GM18499 (cell line): ENCODE measurements around the gene KIF26B.

Experiments used
- ATAC-seq: cut with Tn5 transposase; IDR thresholded peaks from one replicate; pipeline ENCODE4 v1.9.1; 2021; ENCODE audit warnings: moderate number of reproducible peaks; ENCODE audit not compliant: insufficient read depth, unreplicated experiment

The KIF26B gene

DNA sequence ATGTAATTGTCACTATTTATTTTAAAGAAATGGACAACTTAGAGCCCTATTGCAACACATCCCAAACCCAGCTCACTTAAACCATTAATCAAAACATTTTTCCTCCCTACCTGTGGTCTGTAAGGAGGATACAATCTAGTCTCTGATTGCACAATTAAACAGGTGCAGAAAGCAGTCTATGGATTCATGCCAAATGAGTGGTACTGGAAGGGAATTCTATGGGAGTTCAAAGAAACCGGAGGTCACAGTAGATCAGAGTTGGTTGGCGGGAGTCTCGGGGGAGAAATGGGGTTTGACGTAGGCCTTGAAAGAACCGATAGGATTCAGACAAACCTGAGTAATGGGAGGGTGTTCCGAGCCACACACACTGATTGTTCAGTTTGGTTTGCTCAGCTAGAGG, 314.9 kb downstream of the KIF26B start:
- no peak for ATAC-seq

DNA sequence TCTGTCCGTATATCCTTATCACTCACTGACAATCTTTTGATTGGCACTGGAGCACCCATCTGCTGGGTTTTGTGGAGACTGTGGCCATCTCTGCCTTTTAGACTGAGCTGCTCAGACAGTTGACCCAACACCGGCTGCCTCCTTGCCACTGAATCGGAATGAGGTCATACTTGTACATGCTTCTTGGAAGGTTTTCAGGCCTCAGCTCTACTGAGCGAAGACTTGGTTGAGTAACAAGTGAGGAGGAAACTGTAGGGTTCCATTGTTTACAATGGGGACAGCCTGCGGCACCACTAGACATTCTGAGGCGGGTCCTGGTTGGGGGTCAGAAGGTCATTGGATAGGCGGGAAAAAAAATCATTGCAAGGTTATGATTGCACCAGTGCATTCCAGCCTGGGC, 320.3 kb downstream of the KIF26B start:
- ATAC-seq, result no peak

DNA sequence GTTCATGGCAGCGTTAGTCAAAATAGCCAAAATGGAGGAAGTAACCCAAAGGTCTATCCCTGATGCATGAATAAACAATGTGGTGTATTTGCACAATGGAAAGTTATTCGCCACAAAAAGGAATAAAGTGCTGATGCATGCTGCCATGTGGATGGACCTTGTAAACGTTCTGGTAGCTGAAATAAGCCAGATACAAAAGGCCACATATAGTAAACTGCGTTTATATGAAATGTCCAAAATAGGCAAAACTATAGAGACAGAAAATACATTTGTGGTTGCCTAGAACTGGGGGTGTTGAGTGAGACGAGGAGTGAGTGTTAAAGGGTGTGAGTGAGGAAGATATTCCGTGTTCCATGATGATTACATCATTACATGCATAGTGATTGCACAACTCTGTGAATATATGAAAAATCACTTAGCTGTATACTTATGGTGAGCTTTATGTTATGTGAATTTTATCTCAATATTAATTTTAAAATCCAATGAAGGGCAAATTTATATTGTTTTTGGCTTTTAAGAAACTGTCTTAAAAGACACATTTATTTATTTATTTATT, 321.3 kb downstream of the KIF26B start:
- no peak for ATAC-seq

DNA sequence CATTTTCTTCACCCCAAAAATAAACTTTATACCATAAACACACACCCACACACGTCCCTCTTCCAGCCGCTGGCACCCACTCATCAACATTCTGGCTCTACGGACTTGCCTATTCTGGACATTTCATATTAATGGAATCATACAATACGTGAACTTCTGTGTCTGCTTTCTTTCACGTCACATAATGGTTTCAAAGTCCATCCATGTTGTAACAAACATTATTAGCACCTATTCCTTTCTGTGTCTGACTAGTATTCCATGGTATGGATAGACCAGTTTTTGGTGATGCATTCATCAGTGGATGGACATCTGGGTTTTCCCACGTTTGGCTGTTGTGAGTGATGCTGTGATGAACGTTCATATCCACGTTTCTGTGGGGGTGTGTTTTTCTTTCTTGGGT, 323.2 kb downstream of the KIF26B start:
- no peak for ATAC-seq

DNA sequence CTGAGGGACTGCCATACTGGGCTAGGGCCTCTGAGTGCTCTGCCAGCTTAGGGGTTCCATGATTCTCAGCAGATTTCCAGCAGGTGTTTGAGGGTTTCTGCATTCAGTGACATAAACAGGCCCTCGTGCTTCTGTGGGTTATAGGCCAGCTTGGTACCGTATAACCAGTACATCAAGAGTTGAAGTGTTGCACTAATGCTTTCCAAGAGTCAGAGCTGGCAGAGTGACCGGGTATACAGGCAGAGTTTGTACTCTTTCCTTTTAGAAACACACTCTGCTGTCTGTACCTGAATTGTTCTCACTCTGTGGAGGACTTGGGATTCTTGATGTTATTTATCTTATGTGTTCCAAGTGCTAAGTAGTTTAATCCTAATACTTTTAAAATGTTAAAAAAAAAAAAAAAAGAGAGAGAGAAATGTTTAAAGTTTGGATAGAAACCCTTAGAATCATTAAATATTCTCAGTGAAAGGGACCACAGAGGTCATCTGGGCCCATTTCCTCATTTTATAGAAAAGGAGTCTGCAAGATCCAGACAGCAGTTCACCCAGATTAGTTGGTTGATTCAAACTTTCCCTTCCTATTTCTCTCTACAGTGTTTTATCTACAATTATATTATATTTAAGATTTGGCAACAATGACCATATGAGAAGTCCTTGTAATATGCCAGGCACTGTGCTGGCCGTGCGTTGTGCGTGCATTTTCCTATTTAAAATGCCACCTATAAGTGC, 325.8 kb downstream of the KIF26B start:
- ATAC-seq, result no peak

DNA sequence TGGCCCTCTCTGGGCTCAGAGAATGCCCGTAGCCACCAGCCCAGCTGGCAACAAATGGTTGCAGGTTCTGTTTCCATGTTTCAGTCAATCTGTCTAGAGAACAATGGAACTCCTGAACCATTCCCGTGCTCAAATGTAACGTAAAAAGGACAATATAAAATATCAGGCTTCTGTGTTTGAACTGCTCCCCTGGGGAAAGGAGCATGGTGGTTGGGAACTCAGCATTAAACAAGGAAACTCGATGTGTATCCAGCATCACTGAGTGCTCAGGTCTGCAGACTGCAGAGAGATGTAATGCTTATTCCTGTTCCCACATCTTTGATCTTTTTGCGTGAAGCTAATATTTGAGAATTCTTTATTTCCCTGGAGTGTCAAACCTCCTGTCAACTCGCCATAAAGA, 326.5 kb downstream of the KIF26B start:
- ATAC-seq, result no peak

DNA sequence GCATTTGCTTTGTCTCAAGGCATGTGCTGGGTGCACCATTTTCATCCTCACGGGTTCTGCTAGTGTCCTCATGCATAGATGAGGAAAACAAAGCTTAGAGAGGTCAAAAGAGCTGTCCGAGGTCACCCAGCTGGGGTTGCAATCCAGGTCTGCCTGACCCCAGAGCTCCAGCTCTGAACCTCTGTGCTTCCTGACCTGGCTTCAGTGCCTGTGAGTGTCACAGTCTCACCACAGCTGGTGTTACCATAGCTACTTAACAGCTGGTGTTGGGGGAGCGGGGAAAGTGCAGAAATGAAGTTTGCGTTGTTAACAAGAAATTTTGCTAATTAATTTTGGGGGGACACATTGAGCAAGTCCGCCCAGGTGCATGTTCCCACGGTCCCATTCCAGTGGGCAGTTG, 328.5 kb downstream of the KIF26B start:
- no peak for ATAC-seq

DNA sequence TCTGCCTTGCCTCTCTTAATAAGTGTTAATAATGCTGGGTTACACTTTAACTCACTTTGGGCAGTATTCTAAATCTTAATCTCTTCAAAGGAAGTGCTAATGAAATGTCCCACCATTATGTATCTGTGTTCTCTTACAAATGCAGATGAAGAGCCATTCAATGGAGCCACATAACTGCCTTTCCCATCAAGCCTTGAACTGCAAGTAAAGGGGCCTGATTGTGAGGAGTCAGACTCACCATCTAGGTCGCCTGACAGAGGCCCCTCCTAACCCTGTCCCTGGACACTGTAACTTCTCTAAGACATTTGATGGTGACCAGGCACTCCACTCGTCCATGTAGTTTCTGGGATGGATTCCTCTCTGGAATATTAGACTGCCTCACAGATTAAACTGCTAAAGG, 329.4 kb downstream of the KIF26B start:
- no peak for ATAC-seq

DNA sequence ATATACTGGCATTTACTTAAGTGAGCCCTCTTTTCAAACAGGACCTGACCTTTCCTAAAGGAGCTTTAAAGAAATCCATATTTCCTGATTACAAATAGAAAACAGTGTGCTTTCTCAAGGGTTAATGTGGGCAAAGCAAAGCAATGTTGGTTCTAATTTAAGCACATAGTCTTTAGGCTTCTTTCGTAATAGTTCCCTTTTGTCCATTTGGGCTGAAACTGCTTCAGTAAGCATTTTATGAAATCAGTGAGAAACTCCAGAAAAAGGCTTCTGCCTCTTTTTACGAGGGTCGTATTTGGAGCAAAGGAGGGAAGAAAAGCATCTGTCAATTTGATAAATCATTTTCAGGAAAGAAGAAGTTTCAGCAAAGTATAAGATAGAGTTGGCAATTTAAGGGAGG, 331.2 kb downstream of the KIF26B start:
- no peak for ATAC-seq

DNA sequence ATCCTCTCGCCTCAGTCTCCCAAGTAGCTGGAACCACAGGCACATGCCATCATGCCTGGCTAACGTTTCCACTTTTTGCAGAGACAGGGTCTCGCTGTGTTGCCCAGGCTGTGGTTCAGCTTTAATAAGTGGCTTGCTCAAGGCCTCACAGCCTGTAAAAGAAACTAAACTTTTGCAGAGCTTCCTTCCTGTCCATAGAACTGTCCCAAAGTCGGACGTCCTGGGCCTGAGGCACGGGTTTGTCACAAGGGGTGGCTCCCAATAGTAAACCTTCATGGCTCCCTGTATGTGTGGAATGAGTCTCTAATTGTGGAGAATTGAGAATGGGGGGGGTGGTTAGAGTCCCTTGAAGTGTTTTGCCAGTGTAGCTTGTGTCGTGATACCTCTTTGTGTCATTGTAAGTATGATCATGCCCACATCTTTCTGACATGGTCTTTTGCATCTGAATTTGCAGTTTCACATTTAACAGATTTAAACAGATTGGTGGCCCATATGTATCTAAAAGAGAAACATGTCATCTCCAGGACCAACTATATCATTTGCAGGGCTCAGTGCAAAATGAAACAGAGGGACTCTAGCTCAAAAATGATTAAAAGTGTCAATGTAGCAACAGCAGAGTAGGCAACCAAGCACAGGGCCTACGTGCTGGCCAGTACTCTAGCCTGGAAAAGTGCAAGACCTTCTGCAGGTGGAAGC, 332.1 kb downstream of the KIF26B start:
- no peak for ATAC-seq

DNA sequence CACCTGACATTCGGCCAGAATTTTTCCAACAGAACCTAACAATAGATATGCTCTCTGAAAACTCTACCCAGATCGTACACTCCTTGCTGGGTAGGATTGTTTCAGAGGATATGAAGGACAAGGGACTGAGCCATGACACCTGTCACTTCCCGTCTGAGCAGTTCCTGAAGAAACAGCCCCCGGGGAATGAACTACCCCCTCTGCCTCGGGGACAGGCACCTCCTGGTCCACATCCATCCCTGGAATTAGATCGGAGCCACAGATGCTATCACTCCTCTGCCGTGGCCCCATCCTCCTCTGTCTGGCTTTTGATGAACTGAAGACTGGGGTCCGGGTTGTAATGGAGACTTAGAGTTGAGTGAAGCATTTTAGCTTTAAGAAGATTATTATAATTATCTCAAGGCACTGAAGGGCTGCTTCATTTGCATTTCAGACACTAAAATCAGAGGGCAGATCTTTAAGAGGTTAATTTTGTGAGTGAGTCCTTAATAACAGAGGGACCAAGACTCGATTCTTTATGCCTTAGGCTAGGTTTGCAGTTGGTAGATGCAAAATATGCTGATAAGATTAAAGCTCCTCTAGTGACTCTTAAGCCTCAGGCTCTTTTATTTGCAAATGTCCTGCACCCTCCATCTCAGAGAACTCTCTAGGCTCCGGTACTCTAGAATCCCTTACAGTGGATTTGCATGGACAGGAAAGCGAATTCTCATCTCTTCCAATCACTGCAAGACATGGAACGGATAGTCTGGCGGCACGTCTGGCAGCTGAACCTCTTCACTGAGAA, 333.8 kb downstream of the KIF26B start:
- ATAC-seq, result no peak

DNA sequence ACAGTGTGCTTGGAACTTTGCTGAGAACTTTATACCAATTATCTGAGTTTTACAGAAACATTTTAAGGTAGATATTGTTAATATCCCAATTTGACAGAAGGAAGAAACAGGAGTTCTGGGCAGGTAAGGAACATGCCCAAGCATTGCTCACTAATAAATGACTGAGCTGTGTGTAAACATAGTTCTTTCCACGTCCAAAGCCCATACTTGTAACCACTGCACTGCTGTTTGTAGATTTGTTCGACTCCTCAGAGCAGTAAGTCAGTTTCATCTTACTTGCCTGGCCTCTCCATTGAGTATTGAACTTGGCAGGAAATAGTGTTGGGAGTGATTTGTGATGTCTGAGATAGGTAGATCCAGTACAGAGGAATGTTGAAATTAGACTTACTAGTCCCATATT, 335.1 kb downstream of the KIF26B start:
- no peak for ATAC-seq

DNA sequence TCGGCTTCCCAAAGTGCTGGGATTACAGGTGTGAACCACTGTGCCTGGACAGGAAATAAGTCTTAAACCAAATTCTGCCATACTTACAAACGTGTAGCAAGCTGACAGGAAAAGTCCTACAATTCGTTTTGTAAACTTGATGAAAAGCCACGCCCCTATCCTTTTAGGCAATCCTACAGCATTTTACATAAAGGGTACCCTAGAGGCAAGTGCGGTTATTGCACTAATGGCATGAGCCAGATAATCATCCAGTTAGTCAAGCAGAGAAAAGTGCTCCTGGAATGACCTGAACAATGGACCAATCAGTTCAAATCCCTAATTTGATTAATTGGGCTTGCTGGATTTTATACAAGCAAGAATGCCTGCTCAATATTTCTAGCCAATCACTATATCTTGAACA, 338.2 kb downstream of the KIF26B start:
- no peak for ATAC-seq

DNA sequence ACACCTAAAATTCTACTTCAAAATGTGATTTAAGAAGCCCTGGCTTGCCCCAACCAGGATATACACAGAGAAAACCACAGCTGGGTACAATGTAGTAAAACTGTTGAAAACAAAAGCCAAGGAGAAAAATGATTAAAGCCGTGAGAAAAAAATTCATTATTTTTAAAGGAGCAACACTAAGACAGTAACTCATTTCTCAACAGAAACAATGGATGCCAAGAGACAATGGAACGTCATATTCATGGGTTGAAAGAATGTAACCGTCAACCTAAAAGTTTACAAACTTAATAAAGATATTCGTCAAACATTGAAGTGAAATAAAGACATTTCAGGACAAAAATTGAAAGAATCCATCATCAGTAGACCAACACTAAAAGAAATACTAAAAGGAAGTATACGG, 340.9 kb downstream of the KIF26B start:
- no peak for ATAC-seq

DNA sequence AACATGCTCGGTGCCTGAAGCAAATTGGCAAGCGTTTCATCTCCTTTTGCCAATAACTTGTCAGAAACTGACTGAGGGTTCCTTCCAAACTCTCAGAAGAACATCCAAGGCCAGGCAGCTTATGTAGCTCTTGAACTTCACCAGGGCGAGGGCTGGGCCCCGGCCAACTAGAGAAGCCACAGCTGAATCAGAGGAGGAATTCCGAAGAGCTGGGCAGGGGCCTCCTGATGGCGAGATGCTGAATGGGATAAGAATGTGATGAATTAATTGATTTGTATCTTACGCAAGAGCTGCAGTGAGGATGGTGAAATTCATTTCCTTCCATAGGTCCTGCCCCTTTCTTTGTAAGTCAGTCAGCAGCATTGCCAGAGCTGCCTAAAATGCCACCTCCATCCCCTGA, 345.8 kb downstream of the KIF26B start:
- no peak for ATAC-seq

DNA sequence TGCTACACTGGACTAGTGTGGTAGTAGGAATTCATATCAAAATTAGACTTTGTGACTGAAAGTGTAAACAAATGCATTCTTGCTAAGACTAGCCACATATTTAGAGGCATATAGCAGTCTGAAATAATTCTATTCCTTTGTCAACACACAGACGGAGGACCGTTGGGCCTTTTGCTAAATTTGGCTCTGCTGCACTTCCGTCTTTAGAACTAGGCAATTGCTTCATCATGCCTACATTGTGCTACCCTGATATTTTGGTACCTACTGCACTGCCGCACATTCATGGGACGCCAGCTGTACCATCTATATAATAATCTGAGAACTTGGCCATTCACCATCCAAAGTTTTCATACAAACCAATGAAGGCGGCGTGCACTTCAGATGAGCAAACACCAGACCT, 346.8 kb downstream of the KIF26B start:
- ATAC-seq, result no peak

DNA sequence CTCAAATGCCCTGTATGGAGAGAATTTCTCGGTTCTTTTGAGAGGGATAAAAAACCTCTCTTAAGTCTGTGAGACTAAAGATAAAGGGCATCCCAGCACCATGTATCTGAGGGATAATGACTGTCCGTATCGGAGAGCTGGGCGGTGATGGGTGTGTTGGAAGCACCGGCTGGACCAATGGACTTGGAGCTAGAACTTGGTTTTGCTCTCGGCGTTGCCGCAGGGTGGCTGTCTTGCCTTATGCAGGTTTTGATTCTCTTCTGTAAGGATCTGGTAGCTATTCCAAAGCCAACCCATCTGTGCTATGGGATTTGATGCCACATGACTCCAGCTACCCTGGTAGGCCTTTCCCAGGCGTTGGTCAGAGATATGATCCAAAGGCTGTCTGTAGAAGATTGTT, 348.8 kb downstream of the KIF26B start:
- no peak for ATAC-seq

DNA sequence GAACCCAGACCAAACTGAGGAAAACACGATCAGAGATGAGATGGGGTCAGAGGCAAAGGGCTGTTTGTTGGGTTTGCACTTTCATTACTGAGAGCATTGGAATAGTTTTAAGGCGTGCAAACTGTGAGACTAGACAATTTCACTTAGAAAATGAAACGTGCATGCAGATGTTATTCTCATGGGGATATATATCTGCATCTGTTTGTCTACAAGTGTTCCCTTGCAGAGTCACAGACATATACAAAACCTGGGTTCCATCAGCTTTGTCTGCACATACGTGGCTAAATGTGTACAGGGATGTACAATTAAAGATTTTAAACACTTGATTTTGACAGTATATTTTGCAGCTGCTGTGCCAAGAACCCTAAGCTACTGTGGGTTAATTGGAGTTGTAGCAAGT, 355.4 kb downstream of the KIF26B start:
- no peak for ATAC-seq

DNA sequence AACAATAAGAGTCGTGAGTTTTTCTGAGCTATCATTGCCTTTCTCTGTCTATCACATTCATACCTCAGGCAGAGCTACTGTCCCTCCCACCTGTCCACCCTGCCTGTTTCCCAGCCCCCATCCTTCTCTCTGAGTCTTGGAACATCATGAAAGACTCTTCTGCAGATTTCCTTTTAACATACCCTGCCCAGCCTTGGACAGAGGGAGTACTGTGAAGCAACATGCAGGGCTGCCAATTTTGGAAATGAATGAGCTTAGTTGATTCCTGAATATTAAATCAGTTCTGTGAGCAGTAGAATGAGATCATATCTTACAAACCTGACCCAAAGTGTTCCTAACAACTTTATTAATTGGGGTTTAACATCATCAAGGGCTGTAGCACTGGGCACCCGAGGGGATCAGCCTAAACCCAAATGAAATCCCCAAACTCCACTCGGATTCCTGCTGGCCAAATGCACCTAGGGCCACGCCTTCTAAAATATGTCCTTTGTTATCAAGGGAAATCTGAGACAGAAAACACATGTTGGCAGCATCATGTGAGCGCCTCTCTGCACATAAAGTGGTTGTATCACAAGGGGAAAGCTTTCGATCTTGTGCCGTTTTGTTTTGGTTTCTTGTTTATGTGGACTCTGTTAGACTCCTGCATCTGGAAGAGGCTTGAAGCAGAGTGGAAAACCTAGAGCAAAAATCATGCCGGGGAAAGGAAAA, 357.6 kb downstream of the KIF26B start:
- no peak for ATAC-seq

DNA sequence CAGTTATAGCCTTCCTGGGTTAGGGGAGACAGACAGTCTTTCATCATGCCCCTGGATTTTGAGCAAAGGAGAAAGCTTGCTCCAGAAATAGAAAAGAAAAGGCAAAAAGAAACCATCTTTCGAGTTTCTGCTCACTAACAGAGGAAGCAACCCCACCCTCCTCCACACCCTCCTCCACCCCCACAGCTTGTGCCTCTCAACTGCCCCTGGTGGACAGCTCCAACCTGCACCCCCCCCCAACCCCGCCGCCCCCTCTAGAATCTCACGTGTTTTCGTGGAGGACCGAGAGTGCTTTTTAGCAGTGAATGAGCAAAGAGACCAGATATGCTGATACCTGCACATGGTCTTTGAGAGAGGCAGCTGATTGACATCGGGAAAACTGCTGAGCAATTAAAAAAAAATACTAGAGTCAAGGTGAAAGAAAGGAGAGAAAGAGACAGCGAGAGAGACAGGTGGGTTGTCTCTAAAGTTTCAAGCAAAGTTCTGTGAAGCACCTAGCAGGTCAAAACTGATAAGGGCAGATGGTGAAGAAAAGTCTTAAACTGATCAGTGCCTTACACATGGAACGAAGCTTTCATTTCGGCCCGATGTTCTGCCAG, 358.3 kb downstream of the KIF26B start:
- no peak for ATAC-seq
